GM23338 (cell line): Measurements from ENCODE around the gene NR0B2. TPM values are rescaled to one million over a fixed set of nuclear protein-coding genes. Genes with fewer than 3 reads are reported as not detected.

Source experiments
- ATAC-seq: fragments of 200-7000 bp; cut with Tn5 transposase; 3 replicates; pipeline ENCODE4 v1.9.1; 2020
- DNase-seq: peaks from one replicate; pipeline ENCODE4 v3.0.0-alpha.2; 2015; ENCODE audit warnings: low spot score
- H2AFZ ChIP-seq: fragments of 200-600 bp; sonication (generic); 2 replicates; pipeline ENCODE4 v1.8.0; 2016; ENCODE audit warnings: antibody characterized with exemption, mild to moderate bottlenecking, moderate library complexity
- H3F3A ChIP-seq: fragments of 200-600 bp; sonication (generic); replicated peaks from 2 replicates; pipeline ENCODE4 v1.8.0; 2017; ENCODE audit warnings: antibody characterized with exemption, mixed run types, low read depth
- H3K27ac ChIP-seq: fragments of 200-600 bp; sonication (generic); 2 replicates; pipeline ENCODE4 v1.6.1; 2016; ENCODE audit warnings: low read depth
- H3K27me3 ChIP-seq: fragments of 200-600 bp; sonication (generic); 2 replicates; pipeline ENCODE4 v1.8.0; 2016; ENCODE audit warnings: mild to moderate bottlenecking, mixed run types, moderate library complexity; ENCODE audit not compliant: insufficient read depth
- H3K36me3 ChIP-seq: fragments of 200-600 bp; sonication (generic); 2 replicates; pipeline ENCODE4 v1.8.0; 2016; ENCODE audit warnings: mild to moderate bottlenecking; ENCODE audit not compliant: insufficient read depth
- H3K4me1 ChIP-seq: fragments of 200-600 bp; sonication (generic); 2 replicates; pipeline ENCODE4 v1.8.0; 2016; ENCODE audit warnings: mild to moderate bottlenecking, moderate library complexity; ENCODE audit not compliant: insufficient read depth
- H3K4me2 ChIP-seq: fragments of 200-600 bp; sonication (generic); 2 replicates; pipeline ENCODE4 v1.7.1; 2017; ENCODE audit warnings: mixed run types
- H3K4me3 ChIP-seq: fragments of 200-600 bp; sonication (generic); 2 replicates; pipeline ENCODE4 v1.6.1; 2016; ENCODE audit warnings: mixed run types
- H3K79me2 ChIP-seq: fragments of 200-600 bp; sonication (generic); replicated peaks from 2 replicates; pipeline ENCODE4 v1.8.0; 2017; ENCODE audit warnings: mild to moderate bottlenecking; ENCODE audit not compliant: insufficient read depth
- H3K9me2 ChIP-seq: fragments of 200-600 bp; sonication (generic); 2 replicates; pipeline ENCODE4 v1.8.0; 2017; ENCODE audit not compliant: insufficient read depth
- H4K20me1 ChIP-seq: fragments of 200-600 bp; sonication (generic); replicated peaks from 2 replicates; pipeline ENCODE4 v1.8.0; 2017; ENCODE audit warnings: mild to moderate bottlenecking; ENCODE audit not compliant: insufficient read depth
- H3K27ac Mint-ChIP-seq: 2 replicates; pipeline ENCODE4 v1.8.0; 2020; ENCODE audit warnings: inconsistent platforms, mild to moderate bottlenecking, moderate library complexity, mixed read lengths
- H3K27me3 Mint-ChIP-seq: 3 replicates; pipeline ENCODE4 v1.8.0; 2022; ENCODE audit warnings: low read depth, mild to moderate bottlenecking, moderate library complexity, mixed read lengths, inconsistent platforms; ENCODE audit not compliant: insufficient read depth, poor library complexity
- H3K36me3 Mint-ChIP-seq: 3 replicates; pipeline ENCODE4 v1.8.0; 2021; ENCODE audit warnings: low read depth, mild to moderate bottlenecking, inconsistent platforms, moderate library complexity, mixed read lengths
- H3K4me1 Mint-ChIP-seq: 3 replicates; pipeline ENCODE4 v1.8.0; 2020; ENCODE audit warnings: mild to moderate bottlenecking, inconsistent platforms, mixed read lengths
- H3K4me3 Mint-ChIP-seq: 3 replicates; pipeline ENCODE4 v1.8.0; 2021; ENCODE audit warnings: moderate library complexity, mild to moderate bottlenecking, inconsistent platforms, mixed read lengths
- H3K9me3 Mint-ChIP-seq: 3 replicates; pipeline ENCODE4 v1.8.0; 2020; ENCODE audit warnings: moderate library complexity, mild to moderate bottlenecking, inconsistent platforms, mixed read lengths
- CREB1 ChIP-seq: fragments of 250-450 bp; sonication (Bioruptor Pico); IDR thresholded peaks from 2 replicates; pipeline ENCODE4 v1.5.0; 2020; ENCODE audit warnings: low read depth, mild to moderate bottlenecking, moderate library complexity
- ETS1 ChIP-seq: IDR thresholded peaks from 2 replicates; pipeline ENCODE4 v1.6.1; 2016; ENCODE audit warnings: antibody characterized with exemption
- EZH2 ChIP-seq: fragments of 200-600 bp; sonication (generic); IDR thresholded peaks from one replicate; pipeline ENCODE4 v1.8.0; 2017; ENCODE audit warnings: antibody characterized with exemption, mild to moderate bottlenecking, low read depth; ENCODE audit not compliant: unreplicated experiment
- EZH2phosphoT487 ChIP-seq: fragments of 200-600 bp; sonication (generic); IDR thresholded peaks from one replicate; pipeline ENCODE4 v1.8.1; 2018; ENCODE audit warnings: antibody characterized with exemption; ENCODE audit not compliant: unreplicated experiment
- JUNB ChIP-seq: IDR thresholded peaks from one replicate; pipeline ENCODE4 v1.6.1; 2016; ENCODE audit warnings: antibody characterized with exemption; ENCODE audit not compliant: unreplicated experiment
- NANOG ChIP-seq: IDR thresholded peaks from 2 replicates; pipeline ENCODE4 v1.6.1; 2016; ENCODE audit warnings: antibody characterized with exemption, borderline replicate concordance
- POLR2AphosphoS5 ChIP-seq: IDR thresholded peaks from 2 replicates; pipeline ENCODE4 v1.6.1; 2016; ENCODE audit warnings: antibody characterized with exemption, low read depth
- STAT1 ChIP-seq: IDR thresholded peaks from one replicate; pipeline ENCODE4 v1.6.1; 2016; ENCODE audit warnings: antibody characterized with exemption; ENCODE audit not compliant: unreplicated experiment
- ZNF114 ChIP-seq: fragments of 250-450 bp; sonication (Bioruptor Pico); IDR thresholded peaks from 2 replicates; pipeline ENCODE4 v1.5.0; 2020; ENCODE audit warnings: mild to moderate bottlenecking, moderate library complexity
- ZNF331 ChIP-seq: fragments of 250-450 bp; sonication (Bioruptor Pico); IDR thresholded peaks from 2 replicates; pipeline ENCODE4 v1.5.0; 2020; ENCODE audit warnings: low read depth, mild to moderate bottlenecking, moderate library complexity
- ZNF462 ChIP-seq: fragments of 250-450 bp; sonication (Bioruptor Pico); IDR thresholded peaks from 2 replicates; pipeline ENCODE4 v1.5.0; 2020; ENCODE audit warnings: mild to moderate bottlenecking, moderate library complexity
- polyA plus RNA-seq: library from polyadenylated mRNA; unstranded; fragments of >200 nt; fragmentation: Nextera tagmentation; extraction: Ambion mirVana; gene quantifications from 2 replicates; pipeline ENCODE4 v1.2.1, GENCODE V29; 2016
- total RNA-seq: library from RNA; depleted of rRNA; stranded (reverse); fragments of >200 nt; shearing (Covaris generic); gene quantifications from 2 replicates; pipeline ENCODE4 v1.2.3, GENCODE V29; 2014
- TF ChIP-seq, protein P1 (sequence below): IDR thresholded peaks from one replicate; pipeline ENCODE4 v1.6.1; 2018; ENCODE audit warnings: antibody characterized with exemption; ENCODE audit not compliant: unreplicated experiment
- TF ChIP-seq, protein P2 (sequence below), 2 experiments: fragments of 200-600 bp in 1 of 2; sonication (generic) in 1 of 2; conservative IDR thresholded peaks; 2 replicates each; pipeline versions ENCODE4 v1.5.1 to v1.6.1; 2016 to 2017; ENCODE audit warnings: antibody characterized with exemption in 2 of 2, low read depth in 2 of 2, mild to moderate bottlenecking in 2 of 2, moderate library complexity in 1 of 2

Gene NR0B2
- total and polyA plus RNA-seq, 2 experiments from 2014 or later: 0.18 TPM; not detected in 1

DNA sequence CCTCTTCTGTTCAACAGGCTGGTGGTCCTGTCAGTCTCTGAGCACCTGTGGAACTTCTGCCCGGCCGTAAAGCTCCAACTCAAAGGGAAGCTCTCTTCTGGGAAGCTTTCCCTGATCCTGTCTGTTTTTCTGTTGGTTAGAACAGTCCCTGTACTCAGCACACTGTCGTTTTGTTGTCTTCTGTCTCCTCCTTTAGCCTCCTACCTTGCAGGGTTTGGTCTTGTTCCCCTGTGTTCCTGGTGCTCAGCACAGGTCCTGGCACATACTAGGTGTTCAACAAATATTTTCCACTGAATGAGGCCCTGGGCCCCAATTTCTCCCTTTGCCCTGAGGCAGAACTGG is 46.8 kb upstream of the NR0B2 start:
- peaks cover 8% of the 10 kb centered on the region for H3K27me3 Mint-ChIP-seq
- peaks cover 6% of the 10 kb centered on the region; the same call in 1 of the 2 replicates for H3F3A ChIP-seq
- H3K4me2 ChIP-seq: peak overlapping the region; percentile 84
- peak overlapping the region; percentile 96 for H3K4me3 ChIP-seq
- H3K27ac ChIP-seq: peak overlapping the region; percentile 83
- TF ChIP-seq STAT1: no peak
- TF ChIP-seq, protein P1, sequence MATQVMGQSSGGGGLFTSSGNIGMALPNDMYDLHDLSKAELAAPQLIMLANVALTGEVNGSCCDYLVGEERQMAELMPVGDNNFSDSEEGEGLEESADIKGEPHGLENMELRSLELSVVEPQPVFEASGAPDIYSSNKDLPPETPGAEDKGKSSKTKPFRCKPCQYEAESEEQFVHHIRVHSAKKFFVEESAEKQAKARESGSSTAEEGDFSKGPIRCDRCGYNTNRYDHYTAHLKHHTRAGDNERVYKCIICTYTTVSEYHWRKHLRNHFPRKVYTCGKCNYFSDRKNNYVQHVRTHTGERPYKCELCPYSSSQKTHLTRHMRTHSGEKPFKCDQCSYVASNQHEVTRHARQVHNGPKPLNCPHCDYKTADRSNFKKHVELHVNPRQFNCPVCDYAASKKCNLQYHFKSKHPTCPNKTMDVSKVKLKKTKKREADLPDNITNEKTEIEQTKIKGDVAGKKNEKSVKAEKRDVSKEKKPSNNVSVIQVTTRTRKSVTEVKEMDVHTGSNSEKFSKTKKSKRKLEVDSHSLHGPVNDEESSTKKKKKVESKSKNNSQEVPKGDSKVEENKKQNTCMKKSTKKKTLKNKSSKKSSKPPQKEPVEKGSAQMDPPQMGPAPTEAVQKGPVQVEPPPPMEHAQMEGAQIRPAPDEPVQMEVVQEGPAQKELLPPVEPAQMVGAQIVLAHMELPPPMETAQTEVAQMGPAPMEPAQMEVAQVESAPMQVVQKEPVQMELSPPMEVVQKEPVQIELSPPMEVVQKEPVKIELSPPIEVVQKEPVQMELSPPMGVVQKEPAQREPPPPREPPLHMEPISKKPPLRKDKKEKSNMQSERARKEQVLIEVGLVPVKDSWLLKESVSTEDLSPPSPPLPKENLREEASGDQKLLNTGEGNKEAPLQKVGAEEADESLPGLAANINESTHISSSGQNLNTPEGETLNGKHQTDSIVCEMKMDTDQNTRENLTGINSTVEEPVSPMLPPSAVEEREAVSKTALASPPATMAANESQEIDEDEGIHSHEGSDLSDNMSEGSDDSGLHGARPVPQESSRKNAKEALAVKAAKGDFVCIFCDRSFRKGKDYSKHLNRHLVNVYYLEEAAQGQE: no peak
- no peak for TF ChIP-seq ETS1
- no peak for TF ChIP-seq EZH2
- TF ChIP-seq EZH2phosphoT487: no peak
- no peak for TF ChIP-seq CREB1 (CRISPR knock-in tag)
- TF ChIP-seq POLR2AphosphoS5: no peak
- TF ChIP-seq NANOG: no peak
- no peak for TF ChIP-seq ZNF331 (CRISPR knock-in tag)
- TF ChIP-seq, protein P2, sequence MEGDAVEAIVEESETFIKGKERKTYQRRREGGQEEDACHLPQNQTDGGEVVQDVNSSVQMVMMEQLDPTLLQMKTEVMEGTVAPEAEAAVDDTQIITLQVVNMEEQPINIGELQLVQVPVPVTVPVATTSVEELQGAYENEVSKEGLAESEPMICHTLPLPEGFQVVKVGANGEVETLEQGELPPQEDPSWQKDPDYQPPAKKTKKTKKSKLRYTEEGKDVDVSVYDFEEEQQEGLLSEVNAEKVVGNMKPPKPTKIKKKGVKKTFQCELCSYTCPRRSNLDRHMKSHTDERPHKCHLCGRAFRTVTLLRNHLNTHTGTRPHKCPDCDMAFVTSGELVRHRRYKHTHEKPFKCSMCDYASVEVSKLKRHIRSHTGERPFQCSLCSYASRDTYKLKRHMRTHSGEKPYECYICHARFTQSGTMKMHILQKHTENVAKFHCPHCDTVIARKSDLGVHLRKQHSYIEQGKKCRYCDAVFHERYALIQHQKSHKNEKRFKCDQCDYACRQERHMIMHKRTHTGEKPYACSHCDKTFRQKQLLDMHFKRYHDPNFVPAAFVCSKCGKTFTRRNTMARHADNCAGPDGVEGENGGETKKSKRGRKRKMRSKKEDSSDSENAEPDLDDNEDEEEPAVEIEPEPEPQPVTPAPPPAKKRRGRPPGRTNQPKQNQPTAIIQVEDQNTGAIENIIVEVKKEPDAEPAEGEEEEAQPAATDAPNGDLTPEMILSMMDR (conservative IDR thresholded peaks at IDR 0.05; ENCODE audit: low read depth in 2 of 2): no peak
- no peak for TF ChIP-seq ZNF114
- no peak for TF ChIP-seq JUNB
- TF ChIP-seq ZNF462 (CRISPR knock-in tag): no peak
- H3K4me1 ChIP-seq: peaks cover 22% of the 10 kb centered on the region; the same call in 1 of the 2 replicates
- peaks cover 7% of the 10 kb centered on the region; the same call in 2 of the 3 replicates for H3K4me1 Mint-ChIP-seq
- ATAC-seq (no peak), DNase-seq (no peak)
- H3K4me3 Mint-ChIP-seq: peak overlapping the region; percentile 79
- no peaks in the 10 kb centered on the region for H3K27me3 ChIP-seq
- no peaks in the 10 kb centered on the region; the same call in 1 of the 2 replicates for H3K36me3 ChIP-seq
- H4K20me1 ChIP-seq: 0 out of 2 replicates have a peak, but pooled peaks cover 4% of the 10 kb centered on the region
- peaks cover 12% of the 10 kb centered on the region for H3K36me3 Mint-ChIP-seq
- H3K79me2 ChIP-seq: peaks cover 10% of the 10 kb centered on the region
- peak overlapping the region; percentile 61 for H3K27ac Mint-ChIP-seq
- peaks cover 2% of the 10 kb centered on the region; the same call in 1 of the 3 replicates for H3K9me3 Mint-ChIP-seq
- H2AFZ ChIP-seq: peak overlapping the region; percentile 52
- H3K9me2 ChIP-seq: no peaks in the 10 kb centered on the region
